GM12878 (cell line): ENCODE data around the gene BFSP2. TPM values are rescaled to one million over a fixed set of nuclear protein-coding genes. Genes with fewer than 3 reads are reported as not detected.

ENCODE experiments used
- CREM ChIP-seq: IDR thresholded peaks from 2 replicates; pipeline ENCODE4 v1.6.1; 2014; ENCODE audit warnings: antibody characterized with exemption, low read depth
- E2F8 ChIP-seq: fragments of 450-650 bp; IDR thresholded peaks from 2 replicates; pipeline ENCODE4 v1.6.1; 2018; ENCODE audit warnings: mild to moderate bottlenecking, low read depth, moderate library complexity; ENCODE audit not compliant: partially characterized antibody
- EED ChIP-seq: sonication (generic); IDR thresholded peaks from 2 replicates; pipeline ENCODE4 v1.6.1; 2016; ENCODE audit warnings: antibody characterized with exemption, low read depth
- ELK1 ChIP-seq: IDR thresholded peaks from 2 replicates; pipeline ENCODE4 v1.6.1; 2012; ENCODE audit warnings: low read depth, low read length, improper control_type of control experiment
- FOXK2 ChIP-seq: fragments of 450-650 bp; IDR thresholded peaks from 2 replicates; pipeline ENCODE4 v1.6.1; 2017; ENCODE audit warnings: mild to moderate bottlenecking, moderate library complexity
- HDGF ChIP-seq: fragments of 450-650 bp; IDR thresholded peaks from 2 replicates; pipeline ENCODE4 v1.6.1; 2016; ENCODE audit warnings: antibody characterized with exemption
- MLLT1 ChIP-seq: fragments of 450-650 bp; IDR thresholded peaks from 2 replicates; pipeline ENCODE4 v1.6.1; 2016; ENCODE audit warnings: mild to moderate bottlenecking
- NFIC ChIP-seq: IDR thresholded peaks from 2 replicates; pipeline ENCODE4 v1.6.1; 2012; ENCODE audit warnings: low read depth, mild to moderate bottlenecking, inconsistent platforms, low read length, moderate library complexity
- NR2C2 ChIP-seq: IDR thresholded peaks from 2 replicates; pipeline ENCODE4 v1.6.1; 2011; ENCODE audit warnings: borderline replicate concordance, low read depth; ENCODE audit not compliant: control insufficient read depth, insufficient read length
- SKIL ChIP-seq: fragments of 450-650 bp; IDR thresholded peaks from 2 replicates; pipeline ENCODE4 v1.6.1; 2017; ENCODE audit warnings: mild to moderate bottlenecking, low read depth, inconsistent platforms; ENCODE audit not compliant: poor library complexity, severe bottlenecking
- SREBF2 ChIP-seq: IDR thresholded peaks from 2 replicates; pipeline ENCODE4 v1.6.1; 2012; ENCODE audit warnings: mild to moderate bottlenecking, low read length
- USF1 ChIP-seq: IDR thresholded peaks from 2 replicates; pipeline ENCODE4 v1.6.1; 2011; ENCODE audit warnings: borderline replicate concordance, low read depth, mild to moderate bottlenecking, moderate library complexity, mixed read lengths, low read length; ENCODE audit not compliant: insufficient read depth; ENCODE audit errors: extremely low read length
- ZZZ3 ChIP-seq: IDR thresholded peaks from 2 replicates; pipeline ENCODE4 v1.6.1; 2011; ENCODE audit warnings: low read depth; ENCODE audit not compliant: control insufficient read depth, insufficient read length
- polyA plus RNA-seq, 11 experiments: library from polyadenylated mRNA; depleted of rRNA in 4 of 11; unstranded in 6 of 11; stranded (reverse) in 5 of 11; fragments of >200 nt; fragmentation: Nextera tagmentation in 4 of 11; fragmentation: Illumina TruSeq in 1 of 11; extraction: Ambion mirVana in 4 of 11; extraction: Trizol in 1 of 11; gene quantifications; 1 replicate in 1 of 11; 2 replicates in 10 of 11; pipeline versions ENCODE4 v1.2.1 to v1.2.3, GENCODE V29; 2011 to 2016; ENCODE audit warnings: inconsistent platforms in 2 of 11, missing spikeins in 2 of 11, low read depth in 1 of 11
- total RNA-seq, 4 experiments: library from RNA; depleted of rRNA in 3 of 4; stranded (reverse); fragments of >200 nt in 3 of 4; fragmentation: Illumina TruSeq in 1 of 4; extraction: Trizol in 1 of 4; gene quantifications; 2 replicates each; pipeline versions ENCODE4 v1.2.1 to v1.2.3, GENCODE V29; 2013 to 2021
- TF ChIP-seq, protein P1 (sequence below): fragments of 450-650 bp; IDR thresholded peaks from 2 replicates; pipeline ENCODE4 v1.6.1; 2017; ENCODE audit warnings: antibody characterized with exemption, mild to moderate bottlenecking, moderate library complexity
- TF ChIP-seq, protein P2 (sequence below): fragments of 450-650 bp; IDR thresholded peaks from 2 replicates; pipeline ENCODE4 v1.6.1; 2017; ENCODE audit warnings: low read depth, mild to moderate bottlenecking, moderate library complexity

BFSP2 gene
- total and polyA plus RNA-seq, 10 of the 15 experiments (the other 5 are each of a cell fraction or from before 2014, with no cell fraction given) = 1.5 to 20.4 (median 7.3) TPM

DNA sequence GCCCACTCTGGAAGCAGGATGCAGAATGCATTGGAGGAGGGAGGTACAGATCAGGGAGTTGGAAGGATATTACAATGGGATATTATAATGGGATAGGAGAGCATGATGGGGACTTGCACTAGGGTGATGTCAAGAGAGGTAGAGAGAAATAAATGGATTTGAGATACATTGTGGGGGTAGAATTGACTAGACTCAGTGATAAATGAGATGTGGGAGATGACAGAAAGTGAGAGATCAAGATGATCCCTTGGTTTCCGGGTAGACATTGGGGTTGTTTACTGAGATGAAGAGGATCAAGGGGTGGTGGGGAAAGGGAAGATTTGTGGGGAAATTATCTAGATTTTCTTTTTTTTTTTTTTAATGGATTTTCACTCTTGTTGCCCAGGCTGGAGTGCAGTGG lies 42.7 kb downstream of the BFSP2 start (continued):
- TF ChIP-seq HDGF (no peak), EED (0 out of 2 replicates have a peak, but pooled peaks have one; percentile 44), CREM (peak; percentile 24; the same call in 1 of the 2 replicates), FOXK2 (no peak), MLLT1 (no peak), USF1 (no peak), E2F8 (no peak), NR2C2 (no peak), SKIL (no peak), ZZZ3 (no peak), NFIC (0 out of 2 replicates have a peak, but pooled peaks have one; percentile 38), ELK1 (no peak), SREBF2 (no peak)
- TF ChIP-seq, protein P1, sequence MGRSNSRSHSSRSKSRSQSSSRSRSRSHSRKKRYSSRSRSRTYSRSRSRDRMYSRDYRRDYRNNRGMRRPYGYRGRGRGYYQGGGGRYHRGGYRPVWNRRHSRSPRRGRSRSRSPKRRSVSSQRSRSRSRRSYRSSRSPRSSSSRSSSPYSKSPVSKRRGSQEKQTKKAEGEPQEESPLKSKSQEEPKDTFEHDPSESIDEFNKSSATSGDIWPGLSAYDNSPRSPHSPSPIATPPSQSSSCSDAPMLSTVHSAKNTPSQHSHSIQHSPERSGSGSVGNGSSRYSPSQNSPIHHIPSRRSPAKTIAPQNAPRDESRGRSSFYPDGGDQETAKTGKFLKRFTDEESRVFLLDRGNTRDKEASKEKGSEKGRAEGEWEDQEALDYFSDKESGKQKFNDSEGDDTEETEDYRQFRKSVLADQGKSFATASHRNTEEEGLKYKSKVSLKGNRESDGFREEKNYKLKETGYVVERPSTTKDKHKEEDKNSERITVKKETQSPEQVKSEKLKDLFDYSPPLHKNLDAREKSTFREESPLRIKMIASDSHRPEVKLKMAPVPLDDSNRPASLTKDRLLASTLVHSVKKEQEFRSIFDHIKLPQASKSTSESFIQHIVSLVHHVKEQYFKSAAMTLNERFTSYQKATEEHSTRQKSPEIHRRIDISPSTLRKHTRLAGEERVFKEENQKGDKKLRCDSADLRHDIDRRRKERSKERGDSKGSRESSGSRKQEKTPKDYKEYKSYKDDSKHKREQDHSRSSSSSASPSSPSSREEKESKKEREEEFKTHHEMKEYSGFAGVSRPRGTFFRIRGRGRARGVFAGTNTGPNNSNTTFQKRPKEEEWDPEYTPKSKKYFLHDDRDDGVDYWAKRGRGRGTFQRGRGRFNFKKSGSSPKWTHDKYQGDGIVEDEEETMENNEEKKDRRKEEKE = no peak
- TF ChIP-seq, protein P2, sequence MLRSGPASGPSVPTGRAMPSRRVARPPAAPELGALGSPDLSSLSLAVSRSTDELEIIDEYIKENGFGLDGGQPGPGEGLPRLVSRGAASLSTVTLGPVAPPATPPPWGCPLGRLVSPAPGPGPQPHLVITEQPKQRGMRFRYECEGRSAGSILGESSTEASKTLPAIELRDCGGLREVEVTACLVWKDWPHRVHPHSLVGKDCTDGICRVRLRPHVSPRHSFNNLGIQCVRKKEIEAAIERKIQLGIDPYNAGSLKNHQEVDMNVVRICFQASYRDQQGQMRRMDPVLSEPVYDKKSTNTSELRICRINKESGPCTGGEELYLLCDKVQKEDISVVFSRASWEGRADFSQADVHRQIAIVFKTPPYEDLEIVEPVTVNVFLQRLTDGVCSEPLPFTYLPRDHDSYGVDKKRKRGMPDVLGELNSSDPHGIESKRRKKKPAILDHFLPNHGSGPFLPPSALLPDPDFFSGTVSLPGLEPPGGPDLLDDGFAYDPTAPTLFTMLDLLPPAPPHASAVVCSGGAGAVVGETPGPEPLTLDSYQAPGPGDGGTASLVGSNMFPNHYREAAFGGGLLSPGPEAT = no peak
